LNCAP (cell line): ENCODE results near the gene IL36B.

Source experiments
- CTCF ChIP-seq: fragments of 450-650 bp; IDR thresholded peaks from 2 replicates; pipeline ENCODE4 v1.5.1; 2017; ENCODE audit warnings: mild to moderate bottlenecking

The IL36B gene

GRCh38 chr2:113039719-113040118 lies 12.9 kb downstream of the IL36B start:
- no peak for TF ChIP-seq CTCF

GRCh38 chr2:113039158-113039557 lies 13.5 kb downstream of the IL36B start:
- no peak for TF ChIP-seq CTCF

DNA sequence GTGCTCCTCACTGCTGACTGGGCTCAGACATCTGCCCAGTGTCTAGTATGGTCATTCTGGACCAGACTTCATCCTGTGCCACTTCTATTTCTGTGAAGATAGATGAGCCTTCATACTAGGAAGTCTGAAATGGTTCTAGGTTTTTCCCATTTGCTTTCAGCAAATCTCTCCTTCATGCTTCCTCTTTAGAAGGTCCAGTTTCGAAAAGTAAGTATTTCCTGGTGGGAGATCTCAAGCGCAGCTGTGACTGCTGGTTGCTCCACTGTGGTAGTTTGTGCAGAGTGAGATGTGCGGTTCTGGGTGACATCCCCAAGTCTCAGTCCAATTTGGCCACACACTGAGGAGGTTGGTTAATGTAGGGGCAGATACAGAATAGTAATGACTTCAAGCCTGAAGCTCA lies 14.4 kb downstream of the IL36B start:
- no peak for TF ChIP-seq CTCF

GRCh38 chr2:113036763-113037162 lies 15.9 kb downstream of the IL36B start:
- no peak for TF ChIP-seq CTCF

GRCh38 chr2:113034016-113034415 lies 18.7 kb downstream of the IL36B start:
- TF ChIP-seq CTCF: no peak

- TF ChIP-seq CTCF: no peak
Measured at GRCh38 chr2:113032737-113033136, 19.9 kb downstream of the IL36B start.

DNA sequence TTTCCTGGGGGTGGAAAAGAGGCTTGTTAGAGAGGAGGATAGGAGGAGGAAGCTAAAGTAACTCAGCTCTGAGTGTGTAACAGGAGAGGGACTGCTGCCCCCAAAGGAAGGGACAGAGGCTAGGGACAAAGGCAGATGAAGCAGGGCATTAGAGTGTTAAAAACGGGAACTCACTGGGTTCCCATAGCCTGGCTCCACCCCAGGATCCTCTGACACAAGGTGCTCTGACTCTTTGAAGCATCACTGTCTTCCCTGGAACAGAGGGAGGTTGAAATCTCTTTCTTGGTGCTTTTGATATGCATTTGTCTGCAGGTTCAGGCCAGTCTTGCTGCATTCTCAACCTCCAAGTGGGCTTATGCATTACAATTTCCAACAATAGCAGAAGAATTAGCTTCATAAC lies 24.6 kb downstream of the IL36B start:
- no peak for TF ChIP-seq CTCF

DNA sequence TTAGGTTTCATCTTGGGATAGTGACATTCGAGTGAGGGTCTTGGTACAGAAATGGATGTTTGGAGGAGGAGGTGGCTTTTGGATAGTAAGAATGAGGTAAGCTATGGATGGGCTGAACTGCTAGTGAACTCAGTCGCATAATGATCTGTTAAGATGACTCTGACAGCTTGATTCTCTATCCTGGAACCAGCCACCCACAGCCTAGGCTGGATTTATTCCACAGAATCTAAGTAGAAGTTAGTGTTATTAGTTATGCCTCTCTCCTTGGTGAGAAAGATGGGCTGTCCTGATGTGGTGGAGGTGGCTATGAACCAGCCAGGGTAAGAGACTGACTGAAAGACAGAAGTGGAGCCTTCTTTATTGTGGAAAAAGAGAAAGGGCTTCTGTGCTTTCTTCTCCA lies 25.0 kb downstream of the IL36B start:
- TF ChIP-seq CTCF: no peak
